Brain microvascular endothelial cell (primary cell): ENCODE data around the gene MAML3.

Experiments
- DNase-seq: peaks from one replicate; pipeline ENCODE4 v3.0.0-alpha.2; 2020
- H3K27ac ChIP-seq: fragments of 250-450 bp; sonication (Bioruptor Pico); 2 replicates; pipeline ENCODE4 v1.5.1; 2020; ENCODE audit warnings: mild to moderate bottlenecking, moderate library complexity
- H3K27me3 ChIP-seq: fragments of 250-450 bp; sonication (Bioruptor Pico); replicated peaks from 2 replicates; pipeline ENCODE4 v1.5.1; 2020; ENCODE audit warnings: mild to moderate bottlenecking
- H3K36me3 ChIP-seq: fragments of 250-450 bp; sonication (Bioruptor Pico); replicated peaks from 2 replicates; pipeline ENCODE4 v1.5.1; 2020; ENCODE audit warnings: mild to moderate bottlenecking
- H3K4me3 ChIP-seq: 2 replicates; pipeline ENCODE4 v1.5.1; 2011; ENCODE audit warnings: low read depth, mild to moderate bottlenecking, control low read depth, low read length, moderate library complexity
- in situ Hi-C: cut with HindIII; loops from 2 replicates; pipeline ENCODE4 v1.10.0; 2017; ENCODE audit warnings: low sequenced_read_pairs, low pct_ligation_motif_present
- TF ChIP-seq, protein P1 (sequence below): IDR thresholded peaks from 2 replicates; pipeline ENCODE4 v1.5.1; 2011; ENCODE audit warnings: low read depth, mild to moderate bottlenecking, moderate library complexity, low read length, control low read depth, inconsistent platforms; ENCODE audit errors: missing control alignments

MAML3 gene

DNA sequence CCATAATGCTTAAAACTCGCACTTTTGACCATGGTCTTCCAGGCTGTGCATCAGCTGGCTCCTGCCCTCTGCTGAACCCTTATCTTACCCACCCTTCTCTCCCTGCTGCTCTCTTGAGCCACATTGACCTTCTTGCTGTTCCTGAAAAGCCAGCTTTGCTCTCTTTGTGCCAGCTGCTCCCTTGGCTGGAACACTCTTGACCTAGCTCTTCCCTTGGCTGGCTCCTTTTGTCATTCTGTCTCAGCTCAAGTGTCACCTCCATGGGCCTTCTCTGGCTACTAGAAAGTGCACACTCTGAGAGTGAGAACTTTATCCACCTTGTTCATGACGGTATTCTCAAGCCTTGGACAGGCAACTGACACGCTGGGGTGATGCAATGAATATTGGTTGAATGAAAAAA, 376.2 kb downstream of the MAML3 start:
- TF ChIP-seq, protein P1, sequence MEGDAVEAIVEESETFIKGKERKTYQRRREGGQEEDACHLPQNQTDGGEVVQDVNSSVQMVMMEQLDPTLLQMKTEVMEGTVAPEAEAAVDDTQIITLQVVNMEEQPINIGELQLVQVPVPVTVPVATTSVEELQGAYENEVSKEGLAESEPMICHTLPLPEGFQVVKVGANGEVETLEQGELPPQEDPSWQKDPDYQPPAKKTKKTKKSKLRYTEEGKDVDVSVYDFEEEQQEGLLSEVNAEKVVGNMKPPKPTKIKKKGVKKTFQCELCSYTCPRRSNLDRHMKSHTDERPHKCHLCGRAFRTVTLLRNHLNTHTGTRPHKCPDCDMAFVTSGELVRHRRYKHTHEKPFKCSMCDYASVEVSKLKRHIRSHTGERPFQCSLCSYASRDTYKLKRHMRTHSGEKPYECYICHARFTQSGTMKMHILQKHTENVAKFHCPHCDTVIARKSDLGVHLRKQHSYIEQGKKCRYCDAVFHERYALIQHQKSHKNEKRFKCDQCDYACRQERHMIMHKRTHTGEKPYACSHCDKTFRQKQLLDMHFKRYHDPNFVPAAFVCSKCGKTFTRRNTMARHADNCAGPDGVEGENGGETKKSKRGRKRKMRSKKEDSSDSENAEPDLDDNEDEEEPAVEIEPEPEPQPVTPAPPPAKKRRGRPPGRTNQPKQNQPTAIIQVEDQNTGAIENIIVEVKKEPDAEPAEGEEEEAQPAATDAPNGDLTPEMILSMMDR = no peak
- in situ Hi-C loops = no loop called here
- no peaks in the 10 kb centered on the region for H3K36me3 ChIP-seq
- H3K4me3 ChIP-seq = no peak overlapping the region
- no peak for DNase-seq
- no peaks in the 10 kb centered on the region for H3K27me3 ChIP-seq
- H3K27ac ChIP-seq = no peak overlapping the region

DNA sequence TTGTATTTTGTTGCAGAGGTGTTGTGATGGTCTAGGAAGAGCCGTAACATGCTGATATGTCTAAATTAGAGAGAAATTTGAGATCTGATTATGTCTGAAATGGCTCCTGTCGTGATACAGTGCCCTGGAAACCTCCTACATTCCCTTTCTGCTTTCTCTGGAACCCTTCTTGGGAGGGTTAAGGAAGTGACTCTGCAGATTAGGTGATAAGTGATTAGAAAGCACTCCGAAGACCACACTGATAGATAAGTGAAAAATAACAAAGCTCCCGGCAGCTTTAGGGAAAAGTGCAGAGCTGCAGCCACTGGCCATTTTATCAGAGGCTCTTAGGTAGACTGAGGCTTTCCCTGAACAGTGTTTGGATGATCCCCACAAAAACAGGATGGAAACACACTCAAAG, 377.7 kb downstream of the MAML3 start:
- TF ChIP-seq, protein P1 = no peak

DNA sequence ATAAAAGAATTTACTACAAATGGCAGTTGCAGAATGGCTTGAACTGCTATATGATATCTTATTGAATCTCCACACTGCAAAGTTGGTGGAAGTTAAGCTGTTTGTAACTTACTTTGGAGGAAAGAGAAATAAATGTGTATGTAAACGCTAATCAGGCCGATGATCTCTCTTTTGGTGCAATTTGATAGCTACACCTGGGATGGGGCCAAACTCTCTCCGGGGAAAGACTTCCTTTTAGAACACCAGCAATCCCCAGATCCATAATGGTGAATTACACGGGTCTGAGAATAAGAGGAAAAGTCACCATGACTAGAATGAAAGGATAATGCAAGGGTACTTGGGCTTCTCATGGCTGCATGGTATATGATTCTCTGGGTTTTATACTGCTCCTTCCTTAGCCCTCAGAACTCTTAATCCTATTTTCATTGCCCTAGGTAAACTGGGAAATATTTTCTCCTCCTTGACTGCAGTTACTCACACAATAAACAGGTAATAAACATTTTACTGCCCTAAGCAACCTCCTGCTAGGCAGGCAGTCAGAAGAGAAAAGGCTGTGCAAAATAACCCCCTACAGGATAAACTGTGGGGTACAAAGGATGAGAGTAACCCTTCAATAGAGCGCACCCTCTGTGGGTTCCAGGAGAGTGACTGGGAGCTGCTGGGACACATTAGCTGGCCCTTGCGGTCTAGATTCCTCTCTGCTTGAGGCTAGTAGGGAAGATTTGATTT, 379.1 kb downstream of the MAML3 start:
- Histone ChIP-seq H3K27me3 (no peaks in the 10 kb centered on the region), H3K36me3 (no peaks in the 10 kb centered on the region), H3K27ac (no peak overlapping the region), H3K4me3 (no peak overlapping the region)
- no peak for DNase-seq
- TF ChIP-seq, protein P1 = no peak
- in situ Hi-C loops = no loop called here

More for the DNA sequence above, 377.7 kb downstream of the MAML3 start:
- DNase-seq = no peak
- Histone ChIP-seq H3K36me3 (no peaks in the 10 kb centered on the region), H3K27me3 (no peaks in the 10 kb centered on the region), H3K4me3 (no peak overlapping the region), H3K27ac (no peak overlapping the region)
- in situ Hi-C loops = no loop called here

DNA sequence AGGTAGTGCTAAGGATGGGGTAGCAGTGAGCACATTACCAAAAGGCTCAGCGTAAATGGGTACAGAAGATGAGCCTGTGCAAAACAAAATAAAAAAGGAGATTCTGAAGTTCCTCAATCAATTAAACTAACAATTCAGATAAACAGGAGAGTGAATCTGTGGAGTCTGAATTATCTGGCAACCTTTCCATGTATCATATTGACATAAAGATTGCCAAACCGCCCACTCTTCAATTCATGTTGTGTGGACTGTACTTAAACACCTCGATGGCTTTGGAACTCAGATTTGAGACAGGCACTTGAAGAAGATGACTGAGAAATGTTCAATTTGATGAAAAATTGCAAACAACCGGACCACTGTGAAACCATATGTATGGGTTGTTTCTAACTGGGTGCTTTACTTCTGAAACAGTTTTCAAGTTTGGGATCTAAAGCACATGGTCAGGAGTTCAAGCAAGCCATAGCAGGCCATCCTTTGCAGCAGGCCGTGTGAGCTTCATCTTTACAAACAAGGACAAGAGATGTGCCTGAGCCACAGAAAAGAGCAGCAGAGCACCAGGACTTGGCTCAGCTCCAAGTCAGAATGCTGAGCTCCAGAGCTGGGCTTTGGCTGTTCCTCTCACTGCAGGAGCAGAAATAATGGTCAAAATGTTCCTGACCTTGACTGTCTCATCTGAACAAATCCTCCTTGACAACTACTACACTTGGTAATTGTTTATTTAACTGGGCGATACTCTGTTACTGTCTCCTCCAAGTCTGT, 380.2 kb downstream of the MAML3 start:
- no peaks in the 10 kb centered on the region for H3K27me3 ChIP-seq
- DNase-seq = no peak

DNA sequence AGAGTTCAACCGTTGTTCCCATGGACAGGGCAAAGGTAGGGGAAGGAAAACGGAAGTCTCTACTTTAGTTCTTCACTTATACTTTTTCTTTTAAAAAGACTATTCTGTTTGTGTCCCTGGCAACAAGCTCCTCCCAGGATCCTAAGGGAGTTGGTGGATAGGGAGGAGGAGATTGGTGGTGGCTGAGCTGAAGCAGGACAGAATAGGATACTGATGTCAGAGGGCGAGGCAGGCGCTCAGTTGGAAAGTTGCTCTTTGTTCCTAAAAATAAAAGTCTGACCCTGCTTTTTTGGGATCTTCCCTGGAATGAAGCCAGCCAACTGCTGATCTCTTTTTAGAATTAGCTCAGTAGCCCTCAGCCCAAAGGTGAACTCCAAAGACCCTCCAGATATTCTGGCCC, 383.6 kb downstream of the MAML3 start:
- Histone ChIP-seq H3K4me3 (no peak overlapping the region), H3K27me3 (no peaks in the 10 kb centered on the region), H3K27ac (no peak overlapping the region), H3K36me3 (no peaks in the 10 kb centered on the region)
- in situ Hi-C loops = no loop called here
- no peak for DNase-seq
- TF ChIP-seq, protein P1 = no peak

More for the DNA sequence above, 380.2 kb downstream of the MAML3 start:
- Histone ChIP-seq H3K27ac (no peak overlapping the region), H3K4me3 (no peak overlapping the region), H3K36me3 (no peaks in the 10 kb centered on the region)
- TF ChIP-seq, protein P1 = no peak
- in situ Hi-C loops = no loop called here
